HG03342 (cell line): ENCODE data around the gene DPYSL3.

Source experiments
- ATAC-seq: cut with Tn5 transposase; IDR thresholded peaks from one replicate; pipeline ENCODE4 v1.9.1; 2021; ENCODE audit warnings: mild to moderate bottlenecking, moderate library complexity; ENCODE audit not compliant: unreplicated experiment

Gene DPYSL3

DNA sequence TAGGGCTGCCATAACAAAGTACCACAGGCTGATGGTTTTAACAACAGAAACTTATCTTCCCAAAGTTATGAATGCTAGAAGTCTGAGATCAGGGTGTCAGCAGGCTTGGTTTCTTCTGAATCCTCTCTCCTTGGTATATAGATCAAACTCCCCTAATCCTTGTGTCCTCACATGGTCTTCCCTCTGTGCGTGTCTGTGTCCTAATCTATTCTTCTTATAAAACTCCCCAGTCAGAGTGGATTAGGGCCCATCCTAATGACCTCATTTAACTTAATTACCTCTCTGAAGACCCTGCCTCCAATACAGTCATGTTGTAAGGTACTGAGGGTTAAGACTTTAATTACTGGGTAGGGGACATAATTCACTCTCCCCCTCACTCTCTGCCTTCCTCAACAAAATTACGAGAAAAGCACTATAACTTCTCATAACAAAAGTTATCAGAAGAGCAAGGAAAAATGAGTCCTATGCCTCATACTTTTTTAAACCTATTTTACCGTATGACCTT is 68.6 kb downstream of the DPYSL3 start:
- no peak for ATAC-seq

DNA sequence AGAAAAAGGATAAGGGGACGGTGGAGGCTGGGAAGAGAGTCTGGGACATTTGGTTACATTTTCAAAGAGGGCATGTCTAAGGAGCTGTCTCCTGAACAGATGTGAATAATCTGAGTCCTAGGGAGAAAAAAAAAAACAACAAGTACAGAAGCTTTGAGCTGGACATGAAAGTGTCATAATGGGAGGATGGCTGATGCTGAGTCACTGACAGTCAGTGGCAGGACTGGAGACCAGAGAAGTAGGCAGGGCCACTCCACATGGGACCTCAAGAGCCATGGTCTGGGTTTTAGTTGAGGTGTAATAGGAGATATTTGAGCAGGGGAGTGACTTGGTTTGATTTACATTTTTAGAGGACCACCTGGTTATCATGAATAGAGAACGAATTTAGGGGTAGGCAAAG is 70.6 kb downstream of the DPYSL3 start:
- ATAC-seq: no peak

DNA sequence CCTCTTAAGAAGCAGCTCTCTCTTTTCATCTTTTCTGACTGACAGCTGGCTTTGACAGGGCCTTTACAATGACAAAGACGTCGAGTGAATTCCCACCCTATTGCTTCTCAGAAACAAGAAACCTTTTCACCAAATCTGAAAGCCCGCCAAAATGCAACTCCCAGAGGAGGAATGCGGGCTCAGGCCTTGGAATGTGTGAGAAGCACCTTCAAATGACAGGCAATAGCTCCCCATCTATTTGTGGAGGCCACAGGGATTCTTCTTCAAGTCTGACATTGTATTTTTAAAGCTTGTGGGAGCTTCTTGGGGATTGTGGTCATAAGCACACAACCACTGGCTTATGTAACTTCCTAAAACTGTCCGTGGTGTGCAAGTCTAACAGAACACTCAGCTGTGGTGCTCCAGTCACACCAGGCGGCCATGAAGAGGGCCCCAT is 72.7 kb downstream of the DPYSL3 start:
- ATAC-seq: no peak

DNA sequence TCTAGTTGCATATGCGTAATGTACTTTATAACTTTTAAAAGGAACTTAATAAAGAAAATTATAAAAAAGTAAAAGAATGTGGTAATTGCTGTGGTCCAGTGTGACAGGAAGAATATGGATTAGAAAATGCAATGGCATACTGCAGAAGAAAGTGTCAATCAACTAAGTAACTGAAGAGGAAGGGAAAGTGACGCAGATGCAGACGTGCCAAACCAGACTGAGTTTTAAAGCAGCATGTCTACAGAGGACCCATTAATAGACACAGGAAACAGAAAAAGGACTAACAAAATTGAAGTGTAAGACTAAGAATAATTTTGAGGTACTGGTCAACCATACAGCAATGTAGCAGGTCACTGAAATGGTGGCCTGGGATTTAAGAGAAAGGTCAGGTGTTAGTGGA is 73.3 kb downstream of the DPYSL3 start:
- ATAC-seq: peak; percentile 75

DNA sequence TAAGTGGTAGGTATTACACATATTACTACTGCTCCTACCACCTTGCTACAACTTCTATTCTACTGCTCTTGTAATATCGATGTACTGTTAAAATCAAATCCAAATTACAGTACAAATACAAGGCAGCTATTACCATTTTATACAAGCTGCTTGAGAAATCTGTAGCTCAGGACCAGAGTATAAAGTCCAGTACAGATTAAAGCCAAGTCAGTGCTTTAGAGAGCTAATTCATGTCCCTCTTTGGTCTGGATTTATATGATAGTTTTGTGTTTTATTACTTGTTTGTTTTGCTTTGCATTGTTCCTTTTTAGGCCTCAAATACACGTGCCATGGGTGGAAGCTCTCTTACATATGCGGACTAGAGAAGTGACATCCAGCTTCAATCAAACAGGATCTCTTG is 75.8 kb downstream of the DPYSL3 start:
- no peak for ATAC-seq

DNA sequence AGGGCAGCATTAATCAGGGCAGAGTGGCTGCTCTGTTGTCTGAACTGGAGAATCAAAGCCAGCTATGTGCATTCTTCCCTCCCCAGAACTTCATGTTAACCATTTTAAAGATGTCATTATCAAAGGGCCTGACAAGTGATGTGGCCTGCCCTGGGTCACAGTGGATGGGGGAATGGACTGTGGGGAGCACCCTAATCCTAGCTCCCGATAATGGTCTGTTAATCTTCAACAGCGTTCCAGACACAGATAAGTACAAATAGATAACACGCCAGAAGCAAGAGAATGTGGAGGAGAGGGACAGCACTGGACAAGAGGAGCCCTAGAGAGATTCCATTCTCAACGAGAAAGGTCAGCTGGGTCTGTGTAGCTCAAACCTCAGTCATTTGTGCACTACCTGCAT is 77.5 kb downstream of the DPYSL3 start:
- ATAC-seq: no peak

DNA sequence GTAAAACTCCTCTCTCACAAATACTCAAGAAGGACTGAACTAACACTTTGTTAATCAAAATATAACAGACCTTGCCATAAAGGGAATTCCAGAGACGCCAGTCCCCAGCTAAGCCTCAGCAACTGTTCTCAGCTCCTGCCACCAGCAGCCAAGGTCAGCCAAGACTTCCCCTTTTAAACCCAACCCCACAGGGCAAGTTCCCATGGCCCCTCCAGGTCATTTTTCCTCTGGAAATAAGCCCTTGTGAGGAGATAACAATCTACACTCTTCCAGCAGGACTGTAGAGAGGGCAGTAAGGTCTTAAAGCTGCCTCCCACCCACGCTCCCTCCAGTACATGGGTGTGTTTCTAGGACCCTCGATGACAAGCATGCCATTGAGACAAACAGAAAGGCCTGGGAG is 78.3 kb downstream of the DPYSL3 start:
- ATAC-seq: no peak

DNA sequence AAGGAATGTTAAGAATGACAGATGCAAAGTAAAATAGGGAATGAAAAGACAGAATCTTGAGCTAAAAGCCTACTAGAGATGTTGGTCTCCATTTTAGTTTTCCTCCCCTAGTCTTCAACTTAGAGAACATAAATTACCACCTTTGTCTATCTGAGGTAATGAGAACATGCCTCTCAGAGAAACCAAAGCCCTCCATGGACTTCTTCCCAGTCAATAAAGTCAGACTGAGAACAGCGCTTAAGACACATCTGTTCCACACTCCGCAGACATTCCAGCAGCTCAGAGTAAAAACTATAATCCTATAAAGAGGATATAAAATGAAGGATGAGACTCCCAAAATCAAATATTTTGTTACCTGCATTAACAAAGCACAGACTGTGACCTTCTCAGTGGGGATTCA is 79.2 kb downstream of the DPYSL3 start:
- ATAC-seq: no peak

DNA sequence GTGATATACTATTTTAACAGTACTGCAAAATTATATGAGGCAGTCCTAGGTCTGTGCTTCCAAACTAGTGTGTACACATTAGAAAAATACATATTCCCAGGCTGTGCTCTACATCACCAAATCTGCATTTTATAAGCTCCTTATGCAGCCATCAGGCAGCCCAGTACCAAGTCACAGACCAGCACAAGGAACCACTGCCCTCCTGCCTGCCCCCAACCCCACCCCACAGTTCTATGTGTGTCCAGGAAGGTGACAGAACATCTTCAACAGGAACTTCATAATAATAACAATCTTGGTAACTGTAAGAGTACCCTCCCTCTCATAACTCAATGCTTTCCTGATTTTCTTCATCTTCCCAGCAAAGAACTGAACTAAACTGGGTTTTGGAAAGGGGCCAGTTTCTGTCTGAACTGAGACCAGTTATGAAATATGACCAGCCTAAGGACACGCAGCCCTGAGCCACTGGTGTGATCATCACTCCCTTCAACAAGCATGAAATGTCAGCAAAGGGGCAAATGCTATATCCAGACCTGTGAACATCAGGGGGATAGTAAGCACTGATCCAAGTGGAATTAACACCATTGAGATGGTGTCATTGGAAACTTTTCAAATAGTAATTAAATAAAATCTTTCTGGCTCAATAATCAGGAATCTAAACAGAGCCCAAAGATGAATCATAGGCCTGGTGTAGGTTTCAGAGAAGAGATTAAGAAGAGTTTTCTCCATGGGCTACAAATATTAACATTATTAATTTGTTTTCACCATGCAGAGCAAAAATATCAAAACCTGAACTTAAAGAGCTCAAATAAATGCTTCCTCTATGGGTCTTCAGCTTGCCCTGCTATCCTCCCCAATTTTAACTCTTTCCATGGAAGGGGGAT is 82.1 kb downstream of the DPYSL3 start:
- no peak for ATAC-seq

DNA sequence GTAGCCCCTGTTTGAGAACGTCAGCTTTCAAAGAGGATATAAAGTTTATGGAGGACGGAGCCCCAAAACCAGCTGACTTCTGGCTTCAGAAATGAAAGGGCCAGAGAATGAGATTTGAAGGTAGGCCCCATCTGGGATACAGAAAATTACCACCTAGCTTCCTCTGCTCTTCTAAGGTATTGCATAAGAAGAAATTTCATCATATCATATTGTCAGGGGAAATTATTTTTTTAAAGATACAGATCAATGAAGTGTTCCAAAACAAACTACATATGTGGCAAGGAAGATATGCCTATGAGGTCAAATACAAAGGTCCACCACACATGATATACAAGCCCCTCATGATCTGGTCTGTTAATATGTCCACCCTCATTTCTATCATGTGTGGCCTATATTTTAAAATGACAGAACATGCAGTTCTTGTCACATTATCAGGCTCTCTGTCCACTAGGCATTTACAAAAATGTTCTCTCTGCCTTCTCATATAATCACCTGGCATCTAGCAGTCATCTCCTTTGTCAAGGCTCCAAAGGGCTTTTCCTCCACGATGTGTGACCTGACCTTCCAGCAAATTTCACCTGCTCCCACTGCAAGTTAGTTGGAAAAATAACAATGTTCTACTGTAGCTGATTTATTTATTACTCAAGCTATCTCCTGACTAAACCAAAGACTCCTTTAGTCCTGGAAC is 83.1 kb downstream of the DPYSL3 start:
- ATAC-seq: no peak

DNA sequence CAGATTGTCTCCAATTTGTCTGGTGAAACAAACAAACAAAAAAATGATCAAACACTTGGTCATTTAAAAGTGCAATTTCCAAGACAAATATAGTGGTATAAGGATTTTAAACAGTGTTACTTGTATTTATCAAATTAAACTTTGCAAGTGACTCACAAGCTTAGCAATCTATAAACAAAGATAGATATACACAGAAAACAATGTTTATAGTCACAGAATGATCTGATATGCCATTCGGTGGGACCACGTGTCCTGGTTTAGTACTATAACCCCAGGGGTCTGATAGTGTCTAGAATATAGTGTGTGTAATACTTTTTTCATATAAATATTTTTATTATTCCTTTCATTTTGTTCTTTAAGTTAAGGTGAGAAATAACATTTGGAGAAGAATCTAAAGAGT is 91.3 kb downstream of the DPYSL3 start:
- no peak for ATAC-seq

DNA sequence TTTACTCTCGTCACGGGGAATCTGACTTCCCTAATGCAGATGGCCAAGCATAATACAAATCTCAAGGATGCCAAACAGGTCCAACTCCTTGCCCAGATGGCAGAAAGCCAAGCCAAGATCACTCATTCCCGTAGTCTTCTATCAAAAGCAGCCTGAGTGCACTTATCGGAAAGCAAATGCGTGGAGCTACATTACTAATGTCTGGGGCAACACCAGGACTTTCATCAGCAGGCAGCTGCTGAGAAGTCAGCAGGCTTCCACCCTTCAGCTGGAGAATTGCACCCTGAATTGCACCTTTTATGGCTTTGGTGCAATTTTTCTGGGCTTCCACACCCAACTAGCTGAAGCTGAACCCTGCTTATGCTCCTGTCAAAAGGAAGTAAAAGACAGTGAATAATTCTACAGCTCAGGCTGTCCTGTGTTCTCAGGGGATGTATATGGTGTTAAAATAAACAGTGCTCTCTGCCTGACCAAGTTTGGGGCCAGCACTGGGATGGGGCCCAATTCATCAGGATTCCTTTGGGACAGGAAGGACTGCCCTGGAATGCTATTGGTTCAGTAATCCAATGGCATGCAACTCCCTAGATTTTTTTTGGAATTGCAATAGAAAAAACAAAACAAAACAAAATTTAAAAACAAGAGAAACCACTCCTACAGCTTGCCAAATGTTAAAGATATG is 92.6 kb downstream of the DPYSL3 start:
- no peak for ATAC-seq

DNA sequence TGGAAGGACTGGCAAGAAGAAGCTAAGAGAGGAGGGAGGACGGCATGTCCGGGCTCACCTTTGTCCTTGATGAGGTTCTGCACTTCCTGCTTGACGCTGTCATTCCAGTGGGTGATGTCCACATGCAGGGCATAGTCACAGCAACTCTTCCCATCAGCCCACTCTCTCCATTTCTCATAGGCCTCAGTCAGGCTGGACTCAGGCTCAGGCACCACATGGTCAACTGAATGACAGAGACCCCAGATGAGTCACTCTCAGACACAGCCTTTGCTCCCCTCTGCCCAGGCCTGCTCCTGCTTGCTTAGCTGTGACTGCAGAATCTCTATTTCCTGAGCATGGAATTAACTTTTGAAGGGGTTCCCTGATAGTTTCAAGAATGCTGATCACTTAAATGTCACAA is 94.2 kb downstream of the DPYSL3 start:
- no peak for ATAC-seq

DNA sequence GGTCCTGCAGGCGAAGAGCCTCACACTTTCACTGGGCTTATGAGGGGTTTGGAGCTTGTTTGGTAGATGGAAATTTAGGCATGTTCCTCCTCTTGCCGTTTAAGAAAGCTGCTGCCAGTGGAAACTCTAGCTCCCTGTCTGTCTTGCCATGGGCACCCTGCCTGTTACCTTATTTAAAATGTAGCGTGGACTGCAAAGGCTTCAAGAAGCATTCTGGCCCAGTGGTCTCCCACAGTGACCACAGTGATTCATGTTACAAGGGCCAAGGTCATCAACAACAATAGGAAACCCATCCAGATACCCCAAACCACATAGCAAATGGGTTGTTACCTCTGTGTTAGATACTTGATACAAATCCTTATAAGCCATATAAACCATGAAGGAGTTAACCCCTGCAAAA is 96.6 kb downstream of the DPYSL3 start:
- ATAC-seq: no peak

DNA sequence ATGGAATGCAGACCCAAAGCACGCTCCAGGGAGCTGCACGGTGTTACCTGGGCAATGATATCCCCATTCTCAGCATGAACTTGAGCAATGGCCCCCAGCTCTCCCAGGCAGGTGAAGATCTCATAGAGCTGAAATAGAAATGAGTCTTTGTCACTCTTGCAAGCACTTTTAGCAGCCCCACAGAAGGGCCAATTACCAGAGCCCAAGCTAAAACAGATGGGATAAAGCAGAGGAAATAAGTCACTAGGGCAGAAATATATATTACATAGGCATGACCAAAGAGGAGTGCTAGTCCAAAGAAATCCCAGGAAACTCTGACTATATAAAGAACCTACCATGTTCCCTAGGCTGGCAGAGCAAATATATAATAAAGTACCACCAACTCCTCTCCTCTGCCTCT is 97.3 kb downstream of the DPYSL3 start:
- ATAC-seq: no peak

DNA sequence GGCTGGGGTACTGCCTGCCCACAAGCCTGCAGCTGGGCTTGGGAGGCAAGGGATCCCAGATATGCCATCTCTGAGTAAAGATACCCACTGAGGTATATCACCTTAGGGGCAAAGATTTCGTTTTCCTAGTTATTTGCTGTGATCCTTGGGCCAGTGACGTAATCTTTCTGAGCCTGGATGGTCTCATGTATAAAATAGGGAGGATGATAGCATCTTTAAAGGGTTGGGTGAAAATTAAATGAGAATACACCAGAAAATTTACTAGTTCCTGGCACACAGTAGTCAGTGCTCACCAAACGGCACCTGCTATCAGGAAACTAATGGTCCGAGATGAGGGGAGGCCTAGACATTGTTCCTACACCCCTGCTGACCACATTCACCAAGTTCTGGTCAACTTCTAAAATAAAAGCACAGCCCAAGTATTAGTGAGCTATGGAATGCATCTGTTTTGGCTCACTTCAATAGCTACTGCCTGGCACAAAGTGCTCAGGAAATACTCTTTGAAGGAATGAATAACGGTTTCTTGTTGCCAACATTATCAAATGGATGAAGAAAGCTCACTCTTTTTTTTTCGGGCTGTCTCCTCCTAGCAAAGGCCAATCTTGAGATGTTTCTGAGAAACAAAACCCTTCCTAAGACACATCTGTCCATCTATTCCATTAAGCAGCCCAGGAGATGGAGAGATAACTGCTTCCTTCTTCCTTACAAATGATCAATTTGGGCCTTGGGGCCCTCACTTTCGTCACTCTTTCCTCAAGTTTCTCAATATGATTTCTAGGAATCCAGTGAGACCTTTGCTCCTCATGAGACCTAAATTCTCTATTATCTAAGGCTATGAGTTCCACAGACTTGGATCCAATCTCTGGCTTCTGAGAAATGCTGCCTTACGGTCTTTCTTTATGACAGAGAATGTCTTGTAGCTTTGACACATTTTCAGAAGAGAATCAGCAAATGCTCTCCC is 98.2 kb downstream of the DPYSL3 start:
- no peak for ATAC-seq

DNA sequence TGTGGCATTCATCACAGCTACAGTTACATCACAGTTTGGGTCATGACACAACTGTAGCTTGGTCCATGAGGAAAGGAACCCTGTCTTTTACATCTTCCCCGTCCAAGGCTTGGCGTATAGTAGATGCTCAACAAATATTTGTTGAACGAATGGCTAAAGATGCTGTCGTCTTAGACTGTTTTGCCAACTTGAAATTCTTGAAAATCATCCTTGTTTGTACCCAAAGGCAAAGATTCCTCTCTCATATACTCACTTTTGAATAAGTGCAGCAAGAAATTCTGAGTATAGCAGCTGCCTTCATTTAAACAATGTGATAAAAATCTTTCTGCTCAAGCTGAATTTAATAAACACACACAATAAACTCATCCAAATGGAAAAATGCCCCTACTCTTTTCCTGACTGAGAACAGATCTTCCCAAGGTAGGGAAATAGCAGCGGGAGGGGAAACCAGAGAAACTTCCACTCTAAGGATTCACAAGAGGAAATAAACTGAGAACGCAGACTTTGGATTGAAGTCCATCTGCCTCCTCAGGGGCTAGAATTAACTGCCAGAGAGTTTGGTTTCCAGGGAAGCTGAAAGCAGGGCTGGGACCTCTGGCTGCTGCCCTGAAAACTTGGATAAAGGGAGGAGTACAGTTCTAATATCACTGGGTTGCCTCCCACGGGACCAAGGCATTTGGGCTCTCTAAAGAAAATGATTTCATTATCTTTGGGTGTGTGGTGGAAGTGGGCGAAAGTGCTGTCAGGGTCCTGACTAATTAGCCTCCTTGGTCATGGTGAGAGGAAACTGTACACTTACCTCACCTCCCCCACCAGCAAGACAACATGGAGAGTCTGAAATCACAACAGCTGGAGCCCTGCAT is 99.1 kb downstream of the DPYSL3 start:
- ATAC-seq: no peak

DNA sequence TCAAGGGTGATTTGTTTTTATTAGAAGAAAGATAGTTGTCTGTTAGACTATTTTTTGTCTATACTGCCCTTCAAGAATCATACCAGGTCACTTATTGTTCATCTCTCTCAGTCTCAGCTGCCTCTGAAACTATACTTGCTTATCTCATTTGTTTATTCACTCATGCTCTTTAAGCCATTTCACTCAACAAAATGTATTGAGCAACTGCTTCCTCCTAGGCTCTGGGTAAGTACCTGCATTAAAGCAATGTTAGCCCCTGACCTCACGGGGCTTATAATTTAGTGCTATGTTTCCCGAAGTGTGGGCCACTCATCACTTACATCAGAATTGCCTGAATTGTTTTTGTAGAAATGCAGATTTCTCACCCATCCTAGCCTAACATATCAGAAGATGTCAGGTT is 100.9 kb downstream of the DPYSL3 start:
- ATAC-seq: no peak

DNA sequence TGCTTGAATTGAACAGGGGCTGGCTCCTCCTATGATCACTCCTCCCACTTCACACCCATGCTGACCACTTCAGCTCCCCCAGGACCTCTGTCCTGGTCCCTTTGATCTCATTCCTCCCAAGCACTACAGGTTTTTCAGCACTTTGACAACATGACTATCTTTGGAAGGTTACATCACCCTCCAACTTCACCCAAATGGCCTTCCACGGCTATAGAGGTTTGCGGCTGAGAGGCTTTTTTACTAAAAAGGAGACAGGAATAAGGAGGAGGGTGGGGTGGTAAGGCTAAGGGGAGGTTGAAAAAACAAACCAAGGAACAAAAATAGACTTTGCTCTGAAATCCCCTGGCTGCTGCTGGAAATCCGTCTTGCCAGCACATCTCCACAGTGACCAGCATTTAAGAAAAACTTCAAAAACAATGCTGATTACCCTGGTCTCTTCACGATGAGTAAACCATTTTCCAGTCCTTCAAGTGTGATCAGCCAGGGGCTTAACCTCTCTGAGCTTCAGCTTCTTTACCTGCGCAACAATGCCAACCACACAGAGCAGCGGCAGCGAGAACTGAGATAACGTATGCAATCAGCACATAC is 102.7 kb downstream of the DPYSL3 start:
- no peak for ATAC-seq
